ENCODE results near the gene HNF4A. TPM values are rescaled to one million over a fixed set of nuclear protein-coding genes. Genes with fewer than 3 reads are reported as not detected.

HNF4A gene
- total RNA-seq, 1 experiment from 2014 or later: 0.15 TPM

DNA sequence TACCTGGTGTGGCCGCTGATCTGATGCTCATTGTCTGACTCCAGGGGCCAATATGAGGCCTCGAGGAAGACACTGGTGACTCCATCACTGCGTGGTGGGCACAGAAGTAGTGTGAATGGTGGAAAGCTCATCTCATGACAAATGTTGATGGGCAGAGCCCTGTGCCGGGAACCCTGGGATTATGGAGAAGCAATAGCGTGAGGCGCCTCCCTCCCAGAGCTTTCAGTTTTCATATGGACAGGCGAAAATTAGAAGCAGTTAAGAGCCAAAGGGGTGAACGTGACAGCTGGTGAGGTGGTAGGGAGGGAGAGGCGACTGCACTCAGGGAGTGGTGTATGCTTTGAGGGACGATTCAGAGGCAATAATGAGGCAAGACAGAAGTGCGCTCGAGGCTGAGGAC is 80.9 kb downstream of the HNF4A start (continued):
- TF ChIP-seq ZNF263 (CRISPR knock-in tag; IDR thresholded peaks at IDR 0.05; ENCODE audit: low read depth) (no peak), AR (CRISPR knock-in tag; IDR thresholded peaks at IDR 0.05) (no peak), CREB1 (CRISPR knock-in tag; IDR thresholded peaks at IDR 0.05) (no peak), RELA (CRISPR knock-in tag; IDR thresholded peaks at IDR 0.05; ENCODE audit: borderline replicate concordance) (no peak), CREM (CRISPR knock-in tag; IDR thresholded peaks at IDR 0.05) (no peak), SMAD4 (CRISPR knock-in tag; IDR thresholded peaks at IDR 0.05) (no peak)
- TF ChIP-seq, protein P1, sequence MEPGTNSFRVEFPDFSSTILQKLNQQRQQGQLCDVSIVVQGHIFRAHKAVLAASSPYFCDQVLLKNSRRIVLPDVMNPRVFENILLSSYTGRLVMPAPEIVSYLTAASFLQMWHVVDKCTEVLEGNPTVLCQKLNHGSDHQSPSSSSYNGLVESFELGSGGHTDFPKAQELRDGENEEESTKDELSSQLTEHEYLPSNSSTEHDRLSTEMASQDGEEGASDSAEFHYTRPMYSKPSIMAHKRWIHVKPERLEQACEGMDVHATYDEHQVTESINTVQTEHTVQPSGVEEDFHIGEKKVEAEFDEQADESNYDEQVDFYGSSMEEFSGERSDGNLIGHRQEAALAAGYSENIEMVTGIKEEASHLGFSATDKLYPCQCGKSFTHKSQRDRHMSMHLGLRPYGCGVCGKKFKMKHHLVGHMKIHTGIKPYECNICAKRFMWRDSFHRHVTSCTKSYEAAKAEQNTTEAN (CRISPR knock-in tag; IDR thresholded peaks at IDR 0.05): no peak

DNA sequence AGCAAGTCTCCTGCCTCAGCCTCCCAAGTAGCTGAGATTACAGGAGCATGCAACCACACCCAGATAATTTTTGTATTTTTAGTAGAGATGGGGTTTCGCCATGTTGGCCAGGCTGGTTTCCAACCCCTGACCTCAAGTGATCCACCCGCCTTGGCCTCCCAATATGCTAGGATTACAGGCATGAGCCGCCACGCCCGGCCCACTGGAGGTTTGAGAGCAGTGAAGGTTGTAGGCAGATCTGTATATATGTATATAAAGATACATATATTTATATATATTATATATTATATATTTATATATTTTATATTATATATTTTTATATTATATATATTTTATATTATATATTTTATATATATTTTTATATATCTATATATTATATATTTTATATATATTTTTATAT is 82.0 kb downstream of the HNF4A start:
- no peaks in the 10 kb centered on the region; the same call in 1 of the 2 replicates for H3K27me3 Mint-ChIP-seq (ENCODE audit: low read depth)
- H3K9me3 Mint-ChIP-seq: no peaks in the 10 kb centered on the region
- POLR2A ChIA-PET: no interaction called here
- TF ChIP-seq E2F4 (CRISPR knock-in tag; IDR thresholded peaks at IDR 0.05; ENCODE audit: borderline replicate concordance, low read depth) (no peak), EMX1 (CRISPR knock-in tag; IDR thresholded peaks at IDR 0.05) (no peak), HMGA2 (CRISPR knock-in tag; IDR thresholded peaks at IDR 0.05) (peak; percentile 54; the same call in 1 of the 2 replicates)
- no peak overlapping the region for H3K4me3 Mint-ChIP-seq
- no peaks in the 10 kb centered on the region for H3K4me1 Mint-ChIP-seq
- DNase-seq (ENCODE audit: low spot score) (no peak), ATAC-seq (no peak)
- no peaks in the 10 kb centered on the region for H3K36me3 Mint-ChIP-seq
- no peak overlapping the region for H3K27ac Mint-ChIP-seq
- CTCF ChIA-PET: interaction anchor here (3.4 kb wide), 1 partner anchor 12 kb away, joined by 18 read pairs; no protein-coding TSS in a partner anchor

GRCh38 chr20:44438782-44439181 is 83.3 kb downstream of the HNF4A start:
- ATAC-seq (no peak), DNase-seq (ENCODE audit: low spot score) (no peak)
- ChIA-PET CTCF (interaction anchor here (2.6 kb wide), 1 partner anchor 11 kb away, joined by 11 read pairs; no protein-coding TSS in a partner anchor), POLR2A (no interaction called here)
- Mint-ChIP-seq H3K27ac (no peak overlapping the region), H3K4me1 (no peaks in the 10 kb centered on the region), H3K4me3 (no peak overlapping the region), H3K36me3 (no peaks in the 10 kb centered on the region), H3K27me3 (ENCODE audit: low read depth) (no peaks in the 10 kb centered on the region; the same call in 1 of the 2 replicates), H3K9me3 (no peaks in the 10 kb centered on the region)
- TF ChIP-seq, protein P2, sequence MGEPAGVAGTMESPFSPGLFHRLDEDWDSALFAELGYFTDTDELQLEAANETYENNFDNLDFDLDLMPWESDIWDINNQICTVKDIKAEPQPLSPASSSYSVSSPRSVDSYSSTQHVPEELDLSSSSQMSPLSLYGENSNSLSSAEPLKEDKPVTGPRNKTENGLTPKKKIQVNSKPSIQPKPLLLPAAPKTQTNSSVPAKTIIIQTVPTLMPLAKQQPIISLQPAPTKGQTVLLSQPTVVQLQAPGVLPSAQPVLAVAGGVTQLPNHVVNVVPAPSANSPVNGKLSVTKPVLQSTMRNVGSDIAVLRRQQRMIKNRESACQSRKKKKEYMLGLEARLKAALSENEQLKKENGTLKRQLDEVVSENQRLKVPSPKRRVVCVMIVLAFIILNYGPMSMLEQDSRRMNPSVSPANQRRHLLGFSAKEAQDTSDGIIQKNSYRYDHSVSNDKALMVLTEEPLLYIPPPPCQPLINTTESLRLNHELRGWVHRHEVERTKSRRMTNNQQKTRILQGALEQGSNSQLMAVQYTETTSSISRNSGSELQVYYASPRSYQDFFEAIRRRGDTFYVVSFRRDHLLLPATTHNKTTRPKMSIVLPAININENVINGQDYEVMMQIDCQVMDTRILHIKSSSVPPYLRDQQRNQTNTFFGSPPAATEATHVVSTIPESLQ (CRISPR knock-in tag; IDR thresholded peaks at IDR 0.05): no peak
- TF ChIP-seq, protein P3, sequence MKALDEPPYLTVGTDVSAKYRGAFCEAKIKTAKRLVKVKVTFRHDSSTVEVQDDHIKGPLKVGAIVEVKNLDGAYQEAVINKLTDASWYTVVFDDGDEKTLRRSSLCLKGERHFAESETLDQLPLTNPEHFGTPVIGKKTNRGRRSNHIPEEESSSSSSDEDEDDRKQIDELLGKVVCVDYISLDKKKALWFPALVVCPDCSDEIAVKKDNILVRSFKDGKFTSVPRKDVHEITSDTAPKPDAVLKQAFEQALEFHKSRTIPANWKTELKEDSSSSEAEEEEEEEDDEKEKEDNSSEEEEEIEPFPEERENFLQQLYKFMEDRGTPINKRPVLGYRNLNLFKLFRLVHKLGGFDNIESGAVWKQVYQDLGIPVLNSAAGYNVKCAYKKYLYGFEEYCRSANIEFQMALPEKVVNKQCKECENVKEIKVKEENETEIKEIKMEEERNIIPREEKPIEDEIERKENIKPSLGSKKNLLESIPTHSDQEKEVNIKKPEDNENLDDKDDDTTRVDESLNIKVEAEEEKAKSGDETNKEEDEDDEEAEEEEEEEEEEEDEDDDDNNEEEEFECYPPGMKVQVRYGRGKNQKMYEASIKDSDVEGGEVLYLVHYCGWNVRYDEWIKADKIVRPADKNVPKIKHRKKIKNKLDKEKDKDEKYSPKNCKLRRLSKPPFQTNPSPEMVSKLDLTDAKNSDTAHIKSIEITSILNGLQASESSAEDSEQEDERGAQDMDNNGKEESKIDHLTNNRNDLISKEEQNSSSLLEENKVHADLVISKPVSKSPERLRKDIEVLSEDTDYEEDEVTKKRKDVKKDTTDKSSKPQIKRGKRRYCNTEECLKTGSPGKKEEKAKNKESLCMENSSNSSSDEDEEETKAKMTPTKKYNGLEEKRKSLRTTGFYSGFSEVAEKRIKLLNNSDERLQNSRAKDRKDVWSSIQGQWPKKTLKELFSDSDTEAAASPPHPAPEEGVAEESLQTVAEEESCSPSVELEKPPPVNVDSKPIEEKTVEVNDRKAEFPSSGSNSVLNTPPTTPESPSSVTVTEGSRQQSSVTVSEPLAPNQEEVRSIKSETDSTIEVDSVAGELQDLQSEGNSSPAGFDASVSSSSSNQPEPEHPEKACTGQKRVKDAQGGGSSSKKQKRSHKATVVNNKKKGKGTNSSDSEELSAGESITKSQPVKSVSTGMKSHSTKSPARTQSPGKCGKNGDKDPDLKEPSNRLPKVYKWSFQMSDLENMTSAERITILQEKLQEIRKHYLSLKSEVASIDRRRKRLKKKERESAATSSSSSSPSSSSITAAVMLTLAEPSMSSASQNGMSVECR (CRISPR knock-in tag; IDR thresholded peaks at IDR 0.05; ENCODE audit: borderline replicate concordance): no peak
- no peak for TF ChIP-seq ZNF263 (CRISPR knock-in tag; IDR thresholded peaks at IDR 0.05; ENCODE audit: low read depth)
- TF ChIP-seq NFYB (CRISPR knock-in tag; conservative IDR thresholded peaks at IDR 0.05; ENCODE audit: low read depth): no peak
- TF ChIP-seq HMGXB4 (CRISPR knock-in tag; IDR thresholded peaks at IDR 0.05): no peak
